Fibroblast of the conjunctiva (primary cell): ENCODE measurements around the gene RCC1.
"Not testable (repeated sequence)": the region's sequence is repeated elsewhere in the genome, so short reads cannot be mapped to it uniquely, and the experiment has no call there.

Source experiments
- DNase-seq: peaks from one replicate; pipeline ENCODE4 v3.0.0-alpha.2; 2010; ENCODE audit warnings: low read depth

The RCC1 gene, protein sequence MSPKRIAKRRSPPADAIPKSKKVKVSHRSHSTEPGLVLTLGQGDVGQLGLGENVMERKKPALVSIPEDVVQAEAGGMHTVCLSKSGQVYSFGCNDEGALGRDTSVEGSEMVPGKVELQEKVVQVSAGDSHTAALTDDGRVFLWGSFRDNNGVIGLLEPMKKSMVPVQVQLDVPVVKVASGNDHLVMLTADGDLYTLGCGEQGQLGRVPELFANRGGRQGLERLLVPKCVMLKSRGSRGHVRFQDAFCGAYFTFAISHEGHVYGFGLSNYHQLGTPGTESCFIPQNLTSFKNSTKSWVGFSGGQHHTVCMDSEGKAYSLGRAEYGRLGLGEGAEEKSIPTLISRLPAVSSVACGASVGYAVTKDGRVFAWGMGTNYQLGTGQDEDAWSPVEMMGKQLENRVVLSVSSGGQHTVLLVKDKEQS

DNA sequence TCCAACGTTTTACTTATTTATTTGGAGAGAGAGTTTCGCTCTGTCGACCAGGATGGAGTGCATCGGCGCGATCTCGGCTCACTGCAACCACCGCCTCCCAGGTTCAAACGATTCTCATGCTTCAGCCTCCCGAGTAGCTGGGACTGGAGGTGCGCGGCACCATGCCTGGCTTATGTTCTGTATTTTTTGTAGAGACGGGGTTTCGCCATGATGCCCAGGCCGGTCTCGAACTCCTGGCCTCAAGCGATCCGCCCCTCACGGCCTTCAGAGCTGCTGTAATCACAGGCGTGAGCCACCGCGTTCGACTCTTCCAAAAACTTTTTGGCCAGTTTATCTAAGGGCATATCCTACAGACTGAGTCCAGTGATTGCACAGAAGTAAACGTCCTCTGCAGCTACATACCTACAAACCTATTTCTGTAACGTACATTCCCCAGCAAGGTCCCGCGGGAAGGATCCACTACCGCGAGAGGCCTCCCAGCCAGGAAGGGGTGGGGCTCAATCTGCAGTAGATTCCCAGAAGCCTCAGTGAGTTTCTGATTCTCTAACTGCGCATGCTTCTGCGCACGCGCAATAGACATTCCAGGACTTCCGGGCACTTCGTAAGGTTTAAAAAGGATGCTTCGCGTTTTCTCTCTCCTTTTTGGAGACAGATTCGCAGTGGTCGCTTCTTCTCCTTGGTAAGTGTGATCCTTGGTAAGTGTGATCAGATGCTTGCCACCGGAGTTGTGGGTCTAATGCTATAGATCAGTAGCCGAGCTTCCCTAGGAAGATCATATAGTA is at the start of gene RCC1:
Gene RCC1 (plus strand): TSS at position 638 of the 782 bp plus-strand sequence. CDS start 23,824 bp downstream, outside the sequence.
- DNase-seq, result peak; percentile 99

DNA sequence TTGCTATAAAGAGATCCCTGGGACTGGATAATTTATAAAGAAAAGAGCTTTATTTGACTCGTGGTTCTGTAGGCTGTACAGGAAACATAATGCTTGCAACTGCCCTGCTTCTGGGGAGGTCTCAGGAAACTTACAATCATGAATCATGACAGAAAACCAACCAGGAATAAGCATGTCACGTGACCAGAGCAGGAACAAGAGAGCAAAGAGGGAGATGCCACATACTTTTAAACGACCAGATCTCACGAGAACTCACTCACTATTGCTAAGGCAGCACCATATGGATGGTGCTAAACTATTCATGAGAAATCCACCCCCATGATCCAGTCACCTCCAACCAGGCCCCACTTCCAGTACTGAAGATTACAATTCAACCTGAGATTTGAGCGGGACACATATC is 49.8 kb upstream of the RCC1 start:
- DNase-seq, result peak; percentile 14

DNA sequence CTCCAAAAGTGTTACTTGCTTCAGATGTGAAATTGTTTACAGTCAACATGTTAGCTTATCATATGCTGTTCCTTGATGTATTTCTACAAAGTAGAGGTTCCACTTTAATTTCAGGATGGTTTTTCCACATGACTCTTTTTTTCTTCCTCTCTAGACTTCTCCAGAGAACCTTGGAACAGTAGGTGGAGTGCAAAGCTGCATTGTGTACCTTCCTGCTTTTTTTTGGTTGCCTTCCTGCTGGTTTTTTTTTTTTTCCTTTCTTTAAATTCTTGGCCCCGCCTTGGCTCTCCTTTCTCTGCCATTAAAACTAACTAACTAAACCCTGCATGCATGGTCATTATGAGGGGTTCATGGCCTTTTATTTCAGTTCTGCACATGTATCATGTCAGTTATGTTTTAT is 48.2 kb upstream of the RCC1 start:
- DNase-seq, result no peak

DNA sequence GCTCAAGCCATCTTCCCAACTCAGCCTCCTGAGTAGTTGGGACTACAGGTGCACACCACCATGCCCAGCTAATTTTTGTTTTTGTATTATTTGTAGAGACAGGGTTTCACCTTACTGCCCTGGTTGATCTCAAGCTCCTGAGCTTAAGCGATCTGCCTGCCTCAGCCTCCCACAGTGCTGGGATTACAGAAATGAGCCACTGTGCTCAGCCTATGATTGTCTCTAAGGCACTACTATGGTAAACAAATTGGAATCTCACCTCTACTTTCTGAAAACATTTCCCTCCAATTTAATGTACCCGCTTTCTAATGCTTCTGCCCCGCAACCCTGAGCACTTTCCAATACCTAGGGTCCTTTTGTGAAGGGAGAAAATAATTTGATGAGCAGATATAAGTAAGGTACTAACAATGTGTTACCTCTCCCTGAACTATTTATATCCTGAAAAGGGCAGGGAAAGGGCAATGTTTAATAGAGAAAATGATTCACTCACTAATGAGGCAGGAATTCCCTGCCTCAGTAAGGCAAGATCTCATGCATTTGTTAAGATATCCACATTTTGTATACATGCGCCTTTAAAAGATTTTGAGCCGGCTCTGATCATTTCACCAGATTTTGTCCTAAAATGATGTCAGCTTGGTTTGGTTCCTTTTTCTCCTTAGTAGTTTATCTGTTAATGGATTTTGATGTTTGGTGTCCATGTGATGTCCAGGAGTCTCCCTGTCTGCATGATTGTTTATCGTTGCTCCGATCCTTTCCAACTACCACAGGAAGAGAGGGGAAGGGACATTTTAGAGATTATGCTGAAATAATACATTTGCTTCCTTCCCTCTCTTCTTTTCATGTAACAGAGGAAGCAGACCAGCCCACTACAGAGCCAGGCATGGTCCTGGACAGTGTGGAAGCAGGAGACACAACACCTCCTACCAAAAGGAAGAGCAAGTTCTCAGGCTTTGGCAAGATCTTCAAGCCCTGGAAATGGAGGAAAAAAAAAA is 47.3 kb upstream of the RCC1 start:
- DNase-seq, result no peak

DNA sequence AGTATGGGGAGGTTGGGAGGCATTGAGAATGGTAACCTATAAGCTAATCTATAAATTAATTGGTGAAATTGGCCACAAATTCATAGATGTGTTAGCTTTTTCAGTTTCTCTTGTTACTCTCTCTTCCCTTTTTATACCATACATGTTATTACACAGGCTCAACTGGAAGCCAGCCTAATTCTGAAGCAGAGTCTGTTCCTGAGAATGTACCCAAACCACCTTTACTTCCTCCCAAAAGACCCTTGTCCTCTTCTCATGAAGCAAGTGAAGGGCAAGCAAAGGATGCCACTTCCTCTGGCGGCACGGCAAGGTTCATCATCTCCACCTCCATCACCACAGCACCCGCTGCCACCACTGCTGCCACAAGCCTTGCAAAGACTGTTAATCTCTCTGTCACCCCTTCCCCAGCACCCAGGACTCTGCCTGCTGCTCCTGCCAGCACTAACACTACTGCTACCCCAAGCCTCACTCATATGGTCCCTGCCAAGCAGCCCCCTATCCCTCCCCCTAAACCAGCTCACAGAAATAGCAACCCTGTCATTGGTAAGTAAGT is 39.5 kb upstream of the RCC1 start:
- DNase-seq, result no peak

DNA sequence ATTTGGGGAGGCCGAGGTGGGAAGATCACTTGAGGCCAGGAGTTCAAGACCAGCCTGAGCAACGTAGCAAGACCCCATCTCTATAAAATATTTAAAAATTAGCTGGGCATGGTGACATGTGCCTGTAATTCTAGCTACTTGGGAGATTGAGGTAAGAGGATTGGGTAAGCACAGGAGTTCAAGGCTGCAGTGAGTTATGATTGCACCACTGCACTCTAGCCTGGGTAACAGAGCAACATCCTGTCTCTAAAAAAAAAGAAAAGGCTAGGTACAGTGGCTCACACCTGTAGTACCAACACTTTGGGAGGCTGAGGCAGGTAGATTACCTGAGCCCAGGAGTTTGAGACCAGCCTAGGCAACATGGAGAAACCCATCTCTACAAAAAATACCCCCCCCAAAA is 35.7 kb upstream of the RCC1 start:
- no peak for DNase-seq

DNA sequence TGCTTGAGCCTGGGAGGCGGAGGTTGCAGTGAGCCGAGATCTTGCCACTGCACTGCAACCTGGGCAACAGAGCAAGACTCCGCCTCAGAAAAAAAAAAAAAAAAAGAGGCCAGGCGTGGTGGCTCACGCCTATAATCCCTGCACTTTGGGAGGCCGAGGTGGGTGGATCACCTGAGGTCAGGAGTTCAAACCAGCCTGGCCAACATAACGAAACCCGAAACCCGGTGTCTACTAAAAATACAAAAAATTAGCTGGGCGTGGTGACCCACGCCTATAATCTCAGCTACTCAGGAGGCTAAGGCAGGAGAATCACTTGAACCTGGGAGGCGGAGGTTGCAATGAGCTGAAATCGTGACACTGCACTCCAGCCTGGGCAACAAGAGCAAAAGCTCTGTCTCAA is 26.3 kb upstream of the RCC1 start:
- not testable (repeated sequence) for DNase-seq

DNA sequence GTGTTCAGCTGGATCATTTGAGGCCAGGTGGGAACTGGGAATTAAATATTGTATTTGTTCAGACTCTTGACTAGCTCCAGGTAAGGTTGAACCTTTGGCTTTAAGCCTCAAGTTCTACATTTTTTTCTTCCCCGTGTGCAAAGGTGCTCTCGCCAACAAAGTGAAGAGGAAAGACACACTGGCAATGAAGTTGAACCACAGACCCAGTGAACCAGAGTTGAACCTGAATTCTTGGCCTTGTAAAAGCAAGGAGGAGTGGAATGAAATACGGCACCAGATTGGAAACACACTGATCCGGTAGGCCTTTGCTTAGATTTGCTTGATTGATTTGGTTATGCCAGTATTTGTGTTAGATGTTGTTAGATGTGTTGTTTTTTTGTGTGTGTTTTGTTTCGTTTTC is 25.5 kb upstream of the RCC1 start:
- no peak for DNase-seq

DNA sequence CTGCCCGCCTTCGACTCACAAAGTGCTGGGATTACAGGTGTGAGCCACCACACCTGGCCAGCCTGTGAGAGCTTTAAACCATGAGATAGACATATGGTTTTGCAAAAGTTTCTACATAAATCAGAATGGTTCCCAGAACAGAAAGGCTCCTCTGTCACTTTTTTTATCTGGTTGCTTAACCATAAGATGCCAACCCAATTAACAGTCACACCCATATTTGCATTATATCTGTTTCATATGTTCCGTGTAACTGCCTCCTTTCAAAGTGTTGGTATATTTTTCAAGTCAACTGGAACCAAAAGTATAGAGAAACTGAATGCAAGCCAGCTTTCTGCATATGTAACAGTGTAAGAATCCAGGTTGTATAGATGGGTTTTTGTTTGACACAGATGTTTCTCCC is 23.7 kb upstream of the RCC1 start:
- no peak for DNase-seq

DNA sequence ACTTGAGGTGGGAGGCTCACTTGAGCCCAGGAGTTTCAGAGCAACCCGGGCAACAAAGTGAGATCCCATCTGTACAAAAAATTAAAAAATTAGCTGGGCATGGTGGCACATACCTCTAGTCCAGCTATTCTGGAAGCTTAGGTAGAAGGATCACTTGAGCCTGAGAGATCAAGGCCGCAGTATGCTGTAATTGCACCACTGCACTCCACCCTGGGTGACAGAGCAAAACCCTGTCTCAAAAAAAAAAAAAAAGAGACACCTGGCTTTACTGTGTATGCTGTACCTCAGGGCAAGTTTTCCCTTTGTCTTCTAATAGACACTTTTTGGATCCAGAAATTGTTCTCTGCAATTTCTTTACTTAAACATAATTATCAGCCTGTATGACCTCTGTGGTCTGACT is 23.1 kb upstream of the RCC1 start:
- no peak for DNase-seq

DNA sequence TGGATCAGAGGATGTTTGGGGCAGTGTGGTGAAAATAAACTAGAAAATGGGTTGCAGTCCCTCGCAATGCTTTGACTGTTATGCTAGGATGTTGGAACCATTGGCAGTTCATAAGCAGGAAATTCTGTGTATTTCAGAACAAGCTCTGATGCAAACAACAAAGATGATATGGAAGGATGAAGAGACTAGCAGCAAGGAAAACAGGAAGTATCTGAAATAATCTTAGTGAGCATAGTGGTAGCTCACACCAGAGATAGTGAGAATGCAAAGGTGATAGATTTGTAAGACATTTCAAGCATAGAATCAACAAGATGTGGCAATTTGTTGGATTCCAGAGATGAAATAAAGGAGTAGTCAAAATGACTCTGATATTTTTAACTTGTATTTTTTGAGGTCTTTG is 11.1 kb upstream of the RCC1 start:
- DNase-seq, result no peak

DNA sequence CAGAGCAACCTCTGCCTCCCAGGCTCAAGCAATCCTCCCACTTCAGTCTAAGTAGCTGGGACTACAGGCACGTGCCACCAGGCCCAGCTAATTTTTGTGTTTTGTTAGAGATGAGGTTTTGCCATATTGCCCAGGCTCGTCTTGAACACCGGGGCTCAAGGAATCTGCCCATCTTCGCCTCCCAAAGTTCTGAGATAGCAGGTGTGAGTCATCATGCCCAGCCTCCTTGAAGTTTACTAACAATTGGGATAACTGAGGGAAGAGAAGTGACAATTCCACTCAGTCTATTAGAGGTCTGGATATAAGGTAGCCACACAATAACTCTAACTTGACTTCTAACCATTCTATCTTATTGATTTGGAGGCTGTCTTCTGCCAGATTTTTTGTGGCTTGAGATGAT is 6.3 kb upstream of the RCC1 start:
- DNase-seq, result no peak

DNA sequence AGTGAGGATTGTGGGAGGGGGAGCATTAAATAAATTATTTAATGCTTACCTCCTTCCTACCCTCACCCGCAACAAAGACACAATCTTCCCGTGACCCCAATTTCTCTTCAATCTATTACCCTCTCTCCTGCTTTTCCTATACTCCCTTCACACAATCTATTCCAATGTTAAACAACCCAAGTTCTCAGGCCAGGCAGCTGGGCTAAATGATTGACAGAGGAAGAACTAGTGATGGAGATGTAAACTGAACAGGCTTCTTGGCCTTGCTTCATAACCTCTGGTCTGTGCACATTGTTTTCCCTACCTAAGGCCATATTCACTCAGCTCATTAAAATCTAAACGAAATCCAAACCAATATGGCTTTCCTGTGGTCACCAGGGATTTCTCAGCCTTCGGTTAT is 3.9 kb upstream of the RCC1 start:
- DNase-seq, result no peak

DNA sequence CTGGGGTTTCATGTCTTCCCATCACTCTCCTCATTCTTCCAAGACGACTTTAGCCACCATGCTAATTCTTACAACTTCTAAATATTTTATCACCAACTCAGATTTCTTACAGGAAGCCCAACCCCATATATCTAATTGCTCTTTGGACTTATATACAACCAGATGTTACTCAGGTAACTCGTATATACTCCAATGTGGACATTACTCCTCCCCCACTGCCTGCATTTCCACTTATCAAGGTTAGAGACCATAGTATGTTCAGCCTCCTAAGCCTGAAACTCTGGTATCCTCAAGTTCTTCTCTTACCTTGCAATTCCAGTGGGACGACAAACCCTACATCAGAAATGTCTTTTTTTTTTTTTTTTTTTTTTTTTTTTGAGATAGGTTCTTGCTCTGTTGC is 2.7 kb upstream of the RCC1 start:
- DNase-seq, result no peak

DNA sequence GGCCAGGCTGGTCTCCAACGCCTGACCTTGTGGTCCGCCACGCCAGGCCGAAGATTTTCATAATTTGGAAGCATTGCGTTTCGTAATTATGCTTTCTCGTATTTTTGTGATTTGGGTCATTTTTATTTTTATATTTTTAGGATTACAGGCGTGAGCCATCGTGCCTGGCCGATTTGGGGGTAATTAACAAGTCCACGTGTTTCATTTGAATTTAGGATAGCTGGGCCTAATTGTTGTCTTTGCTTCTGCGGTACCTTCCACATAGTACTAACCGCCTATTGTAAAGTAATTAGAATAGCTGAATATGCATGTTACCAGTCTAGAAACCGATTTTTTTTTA is 1.0 kb downstream of the RCC1 start:
- DNase-seq, result no peak

DNA sequence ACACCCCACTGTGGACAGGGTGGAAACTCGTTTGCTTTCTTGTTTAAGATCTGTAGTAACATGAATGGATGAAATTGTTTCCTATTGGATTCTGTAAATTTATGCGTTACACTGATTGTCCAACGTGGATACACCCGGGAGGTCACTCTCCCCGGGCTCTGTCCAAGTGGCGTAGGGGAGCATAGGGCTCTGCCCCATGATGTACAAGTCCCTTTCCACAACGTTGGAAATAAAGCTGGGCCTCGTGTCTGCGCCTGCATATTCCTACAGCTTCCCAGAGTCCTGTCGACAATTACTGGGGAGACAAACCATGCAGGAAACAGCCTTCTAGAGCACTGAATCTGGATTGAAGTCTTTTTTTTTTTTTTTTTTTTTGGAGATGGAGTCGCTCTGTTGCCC is 1.4 kb downstream of the RCC1 start:
- no peak for DNase-seq

DNA sequence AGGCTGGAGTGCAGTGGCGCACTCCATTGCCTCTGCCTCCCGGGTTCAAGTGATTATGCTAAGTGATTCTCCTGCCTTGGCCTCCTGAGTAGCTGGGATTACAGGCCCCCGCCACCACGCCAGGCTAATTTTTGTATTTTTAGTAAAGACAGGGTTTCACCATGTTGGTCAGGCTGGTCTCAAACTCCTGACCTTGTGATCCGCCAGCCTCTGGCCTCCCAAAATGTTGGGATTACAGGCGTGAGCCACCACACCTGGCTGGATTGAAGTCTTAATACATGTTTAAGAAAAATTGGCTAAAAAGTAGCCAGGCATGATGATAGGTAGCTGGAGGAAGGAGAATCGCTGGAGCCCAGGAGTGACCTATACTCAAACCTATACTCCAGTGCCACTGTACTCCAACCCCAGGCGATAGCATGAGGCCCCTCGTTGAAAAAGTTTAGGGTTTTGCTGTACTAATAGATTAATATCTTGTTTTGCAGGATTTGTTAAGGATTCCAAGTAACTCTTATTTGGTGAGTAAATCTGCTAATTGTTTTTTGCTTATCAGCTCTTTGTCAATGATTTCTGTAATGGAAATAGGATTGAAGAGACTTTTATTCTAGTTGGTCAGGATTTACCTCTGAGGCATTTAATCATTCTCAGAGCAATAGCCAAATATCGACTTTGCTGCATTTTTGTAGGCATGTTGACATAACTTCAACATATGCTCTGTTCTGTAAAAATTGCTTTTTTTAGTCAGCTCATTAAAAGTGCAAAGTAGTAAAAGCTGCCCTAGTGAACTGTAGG is 2.0 kb downstream of the RCC1 start:
- DNase-seq, result no peak

DNA sequence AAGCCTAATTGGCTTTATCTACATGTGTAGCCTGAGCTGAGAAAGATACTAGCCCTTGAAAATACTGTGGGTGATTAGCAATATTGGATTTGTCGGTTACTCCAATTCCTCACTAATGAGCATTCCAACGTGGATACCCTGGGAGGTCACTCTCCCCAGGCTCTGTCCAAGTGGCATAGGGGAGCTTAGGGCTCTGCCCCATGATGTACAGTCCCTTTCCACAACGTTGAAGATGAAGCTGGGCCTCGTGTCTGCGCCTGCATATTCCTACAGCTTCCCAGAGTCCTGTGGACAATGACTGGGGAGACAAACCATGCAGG is 2.6 kb downstream of the RCC1 start:
- DNase-seq, result no peak

DNA sequence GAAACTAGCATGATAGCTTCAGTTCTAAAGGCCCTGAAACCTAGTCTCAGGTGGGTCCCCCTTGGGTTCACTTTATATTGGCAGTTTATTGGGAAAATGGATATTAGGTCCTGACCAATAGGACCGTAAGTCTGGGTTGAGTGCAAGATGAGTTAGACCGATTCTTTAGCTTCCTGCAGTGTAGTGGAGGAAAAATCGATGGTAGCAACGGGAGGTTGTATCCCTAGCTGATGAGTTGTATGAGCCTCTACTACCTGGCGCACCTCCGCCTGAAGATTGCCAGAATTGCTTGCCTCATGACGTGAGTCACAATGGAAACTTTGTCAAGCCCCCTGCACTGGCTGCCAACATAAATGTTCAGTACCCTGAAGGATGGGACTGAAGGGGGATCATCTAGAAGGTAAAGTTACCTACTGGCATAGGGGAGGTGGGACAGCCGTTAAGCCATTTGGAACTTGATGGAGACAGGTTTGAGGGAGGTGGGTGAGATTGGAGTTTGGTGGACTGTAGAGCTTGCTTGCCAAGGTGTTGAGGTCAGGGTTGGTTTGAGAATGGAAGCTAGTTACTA is 3.9 kb downstream of the RCC1 start:
- DNase-seq, result no peak

DNA sequence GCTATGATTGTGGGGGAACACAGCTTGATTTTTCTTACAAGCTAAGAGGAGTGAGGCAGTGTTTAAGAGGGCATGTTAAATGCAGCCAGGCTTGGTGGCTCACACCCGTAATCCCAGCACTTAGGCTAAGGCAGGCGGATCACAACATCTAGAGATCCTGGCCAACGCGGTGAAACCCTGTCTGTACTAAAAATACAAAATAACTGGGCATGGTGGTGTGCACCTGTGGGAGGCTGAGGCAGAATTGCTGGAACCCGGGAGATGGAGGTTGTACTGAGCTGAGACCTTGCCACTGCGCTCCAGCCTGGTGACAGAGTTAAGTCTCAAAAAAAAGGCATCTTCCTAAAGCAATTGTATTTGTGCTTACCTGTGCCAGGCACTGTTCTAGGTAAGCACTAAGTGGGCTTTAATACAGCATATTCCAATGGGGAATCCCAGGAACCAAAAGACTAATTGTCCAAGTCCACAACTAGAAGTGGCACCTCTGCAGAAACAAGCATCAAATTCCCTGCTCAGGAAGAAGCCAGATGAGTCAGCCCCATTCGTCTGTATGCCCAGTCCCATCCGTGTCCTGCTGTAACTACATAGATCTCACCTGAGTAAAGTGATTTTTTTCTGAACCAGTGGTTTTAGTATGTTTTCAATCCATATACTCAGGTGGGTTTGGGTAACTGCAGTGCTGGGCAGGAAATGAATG is 4.6 kb downstream of the RCC1 start:
- no peak for DNase-seq
